Measurements from ENCODE around the gene ADAMTSL4. TPM values are rescaled to one million over a fixed set of nuclear protein-coding genes. Genes with fewer than 3 reads are reported as not detected.

ADAMTSL4 gene
- total and polyA plus RNA-seq, 2 of the 8 experiments (the other 6 are each of a cell fraction or from before 2014, with no cell fraction given): 4.2 to 5.4 TPM

- no peak overlapping the region for H2BK20ac ChIP-seq (ENCODE audit: low read length)
- H2AK5ac ChIP-seq (ENCODE audit: low read depth, low read length): peak overlapping the region; percentile 97; the same call in 1 of the 2 replicates
- H3K23ac ChIP-seq (ENCODE audit: insufficient read length): no peak overlapping the region
- H3K23me2 ChIP-seq (ENCODE audit: low read depth, low read length): peaks cover 9% of the 10 kb centered on the region
- no peak overlapping the region for H3K4ac ChIP-seq (replicated peaks; ENCODE audit: insufficient read length, low read depth, low read length)
- peak overlapping the region; percentile 100 for H2BK5ac ChIP-seq (ENCODE audit: low read depth, low read length)
- H3K79me2 ChIP-seq (ENCODE audit: control insufficient read depth in 1 of 2, insufficient read depth in 2 of 2, low read length in 2 of 2): peaks cover 38 to 62% of the 10 kb centered on the region in 2 experiments
- no peak overlapping the region for H2BK15ac ChIP-seq (ENCODE audit: low read length)
- H4K91ac ChIP-seq (replicated peaks; ENCODE audit: insufficient read length, low read length): no peak overlapping the region
- CTCF ChIA-PET (ENCODE audit: partially characterized antibody): interaction anchor here (0.8 to 3.5 kb wide), 5 partner anchors 9 to 41 kb away, joined by 3 to 29 read pairs (median 5); no protein-coding TSS in a partner anchor
- peak overlapping the region; percentile 99 to 100 (median 100) for H3K9ac ChIP-seq (replicated peaks in 1 of 4; ENCODE audit: extremely low read depth in 1 of 4, low read depth in 3 of 4, low read length in 3 of 4)
- DNase-seq (ENCODE audit: low read depth in 1 of 2, low spot score in 2 of 2): no peak
- peaks cover 25 to 61% (median 39%) of the 10 kb centered on the region in 4 experiments for H3K36me3 ChIP-seq (ENCODE audit: control insufficient read depth in 2 of 4, insufficient read depth in 4 of 4, low read length in 3 of 4)
- H3K56ac ChIP-seq (replicated peaks; ENCODE audit: insufficient read length, low read depth, low read length): peak overlapping the region; percentile 99
- 3% methylated on average over 11 of the region's 11 CpGs; no CpG with 5 or more reads in 1 of the 2 experiments for WGBS, 2 experiments (ENCODE audit: extremely low coverage in 1 of 2, insufficient coverage in 1 of 2, insufficient read length in 1 of 2, insufficient replicate concordance in 2 of 2, low coverage in 1 of 2, low lambda C conversion rate in 2 of 2, missing lambda C conversion rate in 1 of 2)
- POLR2A ChIA-PET (ENCODE audit: partially characterized antibody): interaction anchor here (0.6 to 43.7 kb wide), 23 partner anchors 7 to 396 kb away, joined by 3 to 1380 read pairs (median 7); partner anchors contain the start of genes ADAMTSL4, ENSA, FALEC and TARS2
- peak overlapping the region; percentile 72 to 78 for H3K4me2 ChIP-seq (ENCODE audit: insufficient read depth in 1 of 2, low read depth in 2 of 2, low read length in 2 of 2)
- peak overlapping the region; percentile 100 for H3K4me3 ChIP-seq (ENCODE audit: extremely low read depth in 1 of 4, insufficient read depth in 2 of 4, low read depth in 3 of 4, low read length in 4 of 4)
- H3K79me1 ChIP-seq (ENCODE audit: low read depth, low read length): peaks cover 2% of the 10 kb centered on the region; the same call in 1 of the 2 replicates
- FAIRE-seq: no peak
- no peaks in the 10 kb centered on the region for H3K9me3 ChIP-seq (ENCODE audit: insufficient read depth in 2 of 2, low read depth in 1 of 2, low read length in 1 of 2)
- 0 out of 2 replicates have a peak overlapping the region, but pooled peaks have one; percentile 99 for H2BK12ac ChIP-seq (ENCODE audit: low read depth, low read length)
- H3K14ac ChIP-seq (ENCODE audit: insufficient read length): no peak overlapping the region
- no peak overlapping the region for H2AFZ ChIP-seq (ENCODE audit: low read length)
- no peaks in the 10 kb centered on the region for H3K27me3 ChIP-seq (replicated peaks in 1 of 4; ENCODE audit: control insufficient read depth in 3 of 4, extremely low read depth in 1 of 4, insufficient read depth in 3 of 4, low read length in 3 of 4)
- H4K20me1 ChIP-seq (replicated peaks in 1 of 2; ENCODE audit: control insufficient read depth in 1 of 2, insufficient read depth in 2 of 2, low read length in 2 of 2): peaks cover 29 to 35% of the 10 kb centered on the region in 2 experiments
- TF ChIP-seq TAF7 (optimal IDR thresholded peaks at IDR 0.05; ENCODE audit: borderline replicate concordance, low read depth, low read length): no peak
- no peak for TF ChIP-seq EZH2 (IDR thresholded peaks at IDR 0.05; ENCODE audit: low read depth, low read length, severe bottlenecking)
- TF ChIP-seq SP1 (IDR thresholded peaks at IDR 0.05; ENCODE audit: low read depth, low read length): no peak
- TF ChIP-seq POU5F1 (IDR thresholded peaks at IDR 0.05; ENCODE audit: low read depth, low read length): no peak
- TF ChIP-seq CHD1 (IDR thresholded peaks at IDR 0.05; ENCODE audit: low read depth, low read length): peak; percentile 9; the same call in 1 of the 2 replicates
- peak; percentile 6 for TF ChIP-seq SAP30 (IDR thresholded peaks at IDR 0.05; ENCODE audit: insufficient read depth, insufficient replicate concordance, low read length)
- peak overlapping the region; percentile 98 for H3K27ac ChIP-seq (ENCODE audit: low read depth, low read length)
- no peak overlapping the region for H4K8ac ChIP-seq (ENCODE audit: extremely low read depth, insufficient read depth, low read length)
- no peak overlapping the region for H2BK120ac ChIP-seq (replicated peaks; ENCODE audit: low read depth, low read length)
- no peak overlapping the region for H4K5ac ChIP-seq (ENCODE audit: insufficient read length, low read depth, low read length)
- H3K4me1 ChIP-seq (replicated peaks in 1 of 4; ENCODE audit: control insufficient read depth in 3 of 4, insufficient read depth in 4 of 4, low read length in 3 of 4): peaks cover 5 to 25% (median 16%) of the 10 kb centered on the region in 4 experiments
- no peak overlapping the region for H3K18ac ChIP-seq (ENCODE audit: extremely low read depth, low read length)
These were observed 28.5 kb downstream of the ADAMTSL4 start for GRCh38 chr1:150577557-150578271.
